Measurements from ENCODE around the gene ZNF431. TPM values are rescaled to one million over a fixed set of nuclear protein-coding genes. Genes with fewer than 3 reads are reported as not detected.
A peak's percentile ranks its signal among the peaks of the same experiment; 100 is the strongest.

The ZNF431 gene
- polyA plus RNA-seq (2012; ENCODE audit: insufficient read depth, insufficient read length, low read depth), result 4.0 TPM

GRCh38 chr19:21141787-21142464, at the start of gene ZNF431:
Gene ZNF431 (plus strand): TSS chr19:21142040. CDS start chr19:21142184, 144 bp downstream.
- peak; percentile 92 for DNase-seq
- Histone ChIP-seq H3K4me3 (ENCODE audit: low read depth, low read length) (peak within 1 kb of the TSS; percentile 88), H3K4me1 (no peaks in the 10 kb centered on the region), H3K9me3 (no peaks in the 10 kb centered on the region), H3K27me3 (no peaks in the 10 kb centered on the region), H3K36me3 (peaks cover 15% of the 10 kb centered on the region)
- TF ChIP-seq CTCF (IDR thresholded peaks at IDR 0.05; ENCODE audit: low read depth, low read length), result no peak

- peaks cover 13% of the 10 kb centered on the region for H3K36me3 ChIP-seq
These were observed 49.7 kb upstream of the ZNF431 start for GRCh38 chr19:21092109-21092508.

GRCh38 chr19:21094347-21095025, 47.4 kb upstream of the ZNF431 start:
- TF ChIP-seq CTCF (IDR thresholded peaks at IDR 0.05; ENCODE audit: low read depth, low read length), result no peak
- no peak for DNase-seq
- H3K4me3 ChIP-seq (ENCODE audit: low read depth, low read length), result no peak overlapping the region
- no peaks in the 10 kb centered on the region for H3K27me3 ChIP-seq
- no peaks in the 10 kb centered on the region; the same call in 1 of the 2 replicates for H3K9me3 ChIP-seq
- no peaks in the 10 kb centered on the region for H3K4me1 ChIP-seq
- H3K36me3 ChIP-seq, result peaks cover 13% of the 10 kb centered on the region

More at GRCh38 chr19:21092109-21092508, 49.7 kb upstream of the ZNF431 start:
- Histone ChIP-seq H3K9me3 (no peaks in the 10 kb centered on the region; the same call in 1 of the 2 replicates), H3K27me3 (no peaks in the 10 kb centered on the region), H3K4me3 (ENCODE audit: low read depth, low read length) (no peak overlapping the region), H3K4me1 (no peaks in the 10 kb centered on the region)
- DNase-seq, result no peak
- no peak for TF ChIP-seq CTCF (IDR thresholded peaks at IDR 0.05; ENCODE audit: low read depth, low read length)

GRCh38 chr19:21098291-21098690, 43.5 kb upstream of the ZNF431 start:
- Histone ChIP-seq H3K4me1 (no peaks in the 10 kb centered on the region), H3K36me3 (peaks cover 27% of the 10 kb centered on the region), H3K9me3 (no peaks in the 10 kb centered on the region; the same call in 1 of the 2 replicates), H3K27me3 (no peaks in the 10 kb centered on the region), H3K4me3 (ENCODE audit: low read depth, low read length) (no peak overlapping the region)
- no peak for TF ChIP-seq CTCF (IDR thresholded peaks at IDR 0.05; ENCODE audit: low read depth, low read length)
- no peak for DNase-seq

GRCh38 chr19:21101521-21102242, 40.2 kb upstream of the ZNF431 start:
- DNase-seq, result no peak
- no peaks in the 10 kb centered on the region for H3K27me3 ChIP-seq
- H3K4me1 ChIP-seq, result no peaks in the 10 kb centered on the region
- H3K9me3 ChIP-seq, result no peaks in the 10 kb centered on the region
- H3K36me3 ChIP-seq, result peaks cover 36% of the 10 kb centered on the region
- TF ChIP-seq CTCF (IDR thresholded peaks at IDR 0.05; ENCODE audit: low read depth, low read length), result no peak
- no peak overlapping the region for H3K4me3 ChIP-seq (ENCODE audit: low read depth, low read length)

Measured in BE2C (cell line).